LNCaP clone FGC (cell line): ENCODE measurements around the gene TESK1.

Experiments used
- DNase-seq: peaks from one replicate; pipeline ENCODE4 v3.0.0-alpha.2; 2011; ENCODE audit warnings: low read depth
- H3K4me3 ChIP-seq: 2 replicates; pipeline ENCODE4 v1.5.1; 2011; ENCODE audit warnings: mild to moderate bottlenecking, low read depth, low read length, control low read depth
- CTCF ChIP-seq: IDR thresholded peaks from 2 replicates; pipeline ENCODE4 v1.5.1; 2012; ENCODE audit warnings: mild to moderate bottlenecking; ENCODE audit not compliant: control insufficient read depth, insufficient read depth; ENCODE audit errors: extremely low read depth

The TESK1 gene

DNA sequence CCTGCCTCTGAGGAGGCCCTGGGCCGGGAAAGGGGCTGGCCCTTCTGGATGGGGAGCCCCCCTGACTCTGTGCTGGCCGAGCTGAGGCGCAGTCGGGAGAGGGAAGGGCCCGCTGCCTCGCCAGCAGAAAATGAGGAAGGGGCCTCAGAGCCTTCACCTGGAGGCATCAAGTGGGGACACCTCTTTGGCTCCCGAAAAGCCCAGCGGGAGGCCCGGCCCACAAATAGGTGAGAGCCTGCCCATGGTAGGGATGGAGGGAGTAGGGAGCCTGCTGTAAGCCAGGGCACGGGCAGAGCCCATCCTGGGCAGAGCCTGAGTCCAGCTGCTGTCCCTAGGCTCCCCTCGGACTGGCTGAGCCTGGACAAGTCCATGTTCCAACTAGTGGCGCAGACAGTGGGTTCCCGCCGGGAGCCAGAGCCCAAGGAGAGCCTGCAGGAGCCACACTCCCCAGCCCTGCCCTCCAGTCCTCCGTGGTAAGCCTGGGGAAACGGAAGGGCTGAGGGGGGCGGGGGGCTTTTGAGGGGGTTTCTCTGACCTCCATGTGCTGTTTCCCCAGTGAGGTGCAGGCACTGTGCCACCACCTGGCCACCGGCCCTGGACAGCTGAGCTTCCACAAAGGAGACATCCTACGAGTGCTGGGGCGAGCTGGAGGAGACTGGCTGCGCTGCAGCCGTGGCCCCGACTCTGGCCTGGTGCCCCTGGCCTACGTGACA is 44.3 kb upstream of the TESK1 start:
- no peak for TF ChIP-seq CTCF
- H3K4me3 ChIP-seq, result no peak overlapping the region
- DNase-seq, result no peak

GRCh38 chr9:35561468-35562261 is 43.4 kb upstream of the TESK1 start:
- H3K4me3 ChIP-seq, result no peak overlapping the region
- DNase-seq, result no peak
- TF ChIP-seq CTCF, result no peak

GRCh38 chr9:35562895-35563780 is 41.9 kb upstream of the TESK1 start:
- no peak for TF ChIP-seq CTCF
- DNase-seq, result peak; percentile 18
- no peak overlapping the region for H3K4me3 ChIP-seq

DNA sequence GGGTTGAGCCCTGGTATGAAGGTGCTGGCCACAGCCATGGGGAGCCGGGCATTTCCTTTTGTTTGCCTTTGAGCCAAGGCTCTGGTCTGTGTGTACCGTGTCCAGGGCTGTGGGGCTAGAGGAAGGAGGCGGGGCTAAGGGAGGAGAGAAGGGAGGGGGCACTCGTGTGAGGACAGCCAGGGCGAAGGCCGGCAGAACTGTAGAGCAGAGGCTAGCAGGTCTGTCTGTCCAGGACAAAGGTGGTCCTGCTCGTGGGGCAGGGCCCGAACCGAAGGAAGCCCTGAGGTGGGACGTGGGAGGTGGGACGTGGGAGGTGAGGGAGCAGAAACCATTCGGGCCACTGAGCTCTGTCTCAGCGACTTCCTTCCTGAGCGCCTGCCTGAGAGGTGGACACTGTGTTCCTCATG is 41.3 kb upstream of the TESK1 start:
- H3K4me3 ChIP-seq, result no peak overlapping the region
- no peak for TF ChIP-seq CTCF
- DNase-seq, result no peak

DNA sequence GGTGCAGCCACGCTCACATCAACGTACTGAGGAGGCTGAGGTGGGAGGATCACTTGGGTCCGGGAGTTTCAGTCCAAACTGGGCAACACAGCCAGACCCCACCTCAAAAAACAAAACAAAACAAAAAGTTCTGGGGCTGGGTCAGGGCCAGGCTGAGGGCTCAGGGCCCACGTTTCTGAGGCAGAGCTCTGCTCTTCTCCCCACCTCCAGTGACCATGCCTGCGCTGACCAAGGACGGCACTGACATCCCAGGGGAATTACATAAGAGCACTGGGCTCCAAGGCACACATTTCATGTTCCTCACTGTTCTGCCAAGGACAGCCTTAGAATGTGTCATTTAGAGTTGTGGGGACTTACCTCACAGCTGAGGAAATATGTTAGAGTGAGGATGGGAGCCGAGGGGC is 40.4 kb upstream of the TESK1 start:
- no peak for TF ChIP-seq CTCF
- DNase-seq, result no peak
- no peak overlapping the region for H3K4me3 ChIP-seq

GRCh38 chr9:35566417-35566816 is 38.6 kb upstream of the TESK1 start:
- DNase-seq, result no peak
- no peak for TF ChIP-seq CTCF
- no peak overlapping the region for H3K4me3 ChIP-seq
